HL-60 (cell line): ENCODE measurements around the gene SLC35G1.

Experiments
- CTCF ChIP-seq: IDR thresholded peaks from one replicate; pipeline ENCODE4 v1.5.1; 2011; ENCODE audit warnings: low read length, control low read depth, inconsistent platforms; ENCODE audit not compliant: insufficient read depth
- GABPA ChIP-seq: IDR thresholded peaks from 2 replicates; pipeline ENCODE4 v1.6.1; 2012; ENCODE audit warnings: low read depth
- POLR2AphosphoS5 ChIP-seq: IDR thresholded peaks from 2 replicates; pipeline ENCODE4 v1.6.1; 2012; ENCODE audit warnings: low read depth

- TF ChIP-seq CTCF: no peak
- no peak for TF ChIP-seq POLR2AphosphoS5
- no peak for TF ChIP-seq GABPA
Measured at GRCh38 chr10:93940881-93941280, 47.1 kb downstream of the SLC35G1 start.
